Smooth muscle cell (in vitro differentiated cells): ENCODE data around the gene GOLGA6L26. TPM values are rescaled to one million over a fixed set of nuclear protein-coding genes. Genes with fewer than 3 reads are reported as not detected.
A peak's percentile ranks its signal among the peaks of the same experiment; 100 is the strongest.
"Not testable (repeated sequence)": the region's sequence is repeated elsewhere in the genome, so short reads cannot be mapped to it uniquely, and the experiment has no call there.

ENCODE experiments used
- DNase-seq: peaks from one replicate; lab custom pipeline; 2025; ENCODE audit not compliant: unreplicated experiment; lab: John Stamatoyannopoulos, UW
- H2AFZ ChIP-seq: fragments of 200-600 bp; sonication (generic); 2 replicates; pipeline ENCODE4 v1.6.0; 2016; ENCODE audit warnings: antibody characterized with exemption, low read depth, mild to moderate bottlenecking
- H3F3A ChIP-seq: fragments of 200-600 bp; sonication (generic); 2 replicates; pipeline ENCODE4 v1.6.0; 2017; ENCODE audit warnings: antibody characterized with exemption, low read depth
- H3K27ac ChIP-seq: fragments of 200-600 bp; sonication (generic); 2 replicates; pipeline ENCODE4 v1.5.1; 2016; ENCODE audit warnings: low read depth, mild to moderate bottlenecking
- H3K27me3 ChIP-seq: fragments of 200-600 bp; sonication (generic); 2 replicates; pipeline ENCODE4 v1.6.1; 2016; ENCODE audit warnings: low read depth, mild to moderate bottlenecking
- H3K36me3 ChIP-seq: fragments of 200-600 bp; sonication (generic); 2 replicates; pipeline ENCODE4 v1.5.1; 2016; ENCODE audit warnings: low read depth
- H3K4me1 ChIP-seq: fragments of 200-600 bp; sonication (generic); 2 replicates; pipeline ENCODE4 v1.5.1; 2016; ENCODE audit warnings: low read depth
- H3K4me2 ChIP-seq: fragments of 200-600 bp; sonication (generic); 2 replicates; pipeline ENCODE4 v1.6.0; 2016; ENCODE audit warnings: mild to moderate bottlenecking
- H3K4me3 ChIP-seq: fragments of 200-600 bp; sonication (generic); 2 replicates; pipeline ENCODE4 v1.5.1; 2016; ENCODE audit warnings: mild to moderate bottlenecking
- H3K79me2 ChIP-seq: fragments of 200-600 bp; sonication (generic); 2 replicates; pipeline ENCODE4 v1.6.0; 2016; ENCODE audit warnings: low read depth, mild to moderate bottlenecking
- H3K9ac ChIP-seq: fragments of 200-600 bp; sonication (generic); 2 replicates; pipeline ENCODE4 v1.6.0; 2016; ENCODE audit warnings: low read depth
- H3K9me3 ChIP-seq: fragments of 200-600 bp; sonication (generic); replicated peaks from 2 replicates; pipeline ENCODE4 v1.5.1; 2016; ENCODE audit warnings: low read depth
- H4K20me1 ChIP-seq: fragments of 200-600 bp; sonication (generic); 2 replicates; pipeline ENCODE4 v1.6.0; 2016; ENCODE audit warnings: low read depth
- WGBS: methylation state at CpG from one replicate; pipeline ENCODE4 v1.1.7; 2016; ENCODE audit warnings: low lambda C conversion rate; 5-methylcytosine and 5-hydroxymethylcytosine counted together
- polyA plus RNA-seq: library from polyadenylated mRNA; unstranded; fragments of >200 nt; fragmentation: Nextera tagmentation; extraction: Ambion mirVana; gene quantifications from 2 replicates; pipeline ENCODE4 v1.2.1, GENCODE V29; 2016
- small RNA-seq: library from RNA; depleted of rRNA; stranded (forward); fragments of <200 nt; gene quantifications from one replicate; pipeline ENCODE3, GENCODE V24; 2014
- total RNA-seq: library from RNA; depleted of rRNA; stranded (reverse); fragments of >200 nt; gene quantifications from 2 replicates; pipeline ENCODE4 v1.2.3, GENCODE V29; 2014

The GOLGA6L26 gene
- total and polyA plus RNA-seq, 2 experiments from 2014 or later = not detected

- not testable (repeated sequence) for H3K79me2 ChIP-seq, H3K27me3 ChIP-seq, H3K4me3 ChIP-seq, H3K36me3 ChIP-seq, H3K9ac ChIP-seq, DNase-seq, H3K9me3 ChIP-seq, H3K27ac ChIP-seq, H3F3A ChIP-seq, H3K4me2 ChIP-seq, H4K20me1 ChIP-seq, H3K4me1 ChIP-seq, H2AFZ ChIP-seq
- 97% methylated on average over 13 of the region's 13 CpGs for WGBS
Observed at GRCh38 chr15:23311233-23311632, 22.8 kb downstream of the GOLGA6L26 start.

- not testable (repeated sequence) for H3K4me2 ChIP-seq, H2AFZ ChIP-seq, H3K27me3 ChIP-seq, H3K27ac ChIP-seq, H3K4me3 ChIP-seq, H3F3A ChIP-seq, H3K9me3 ChIP-seq, H3K36me3 ChIP-seq, DNase-seq, H3K4me1 ChIP-seq, H4K20me1 ChIP-seq, H3K9ac ChIP-seq
- 91% methylated on average over 7 of the region's 7 CpGs for whole genome bisulfite sequencing
- peaks cover 18% of the 10 kb centered on the region for H3K79me2 ChIP-seq
Observed at GRCh38 chr15:23305921-23306320, 28.1 kb downstream of the GOLGA6L26 start.

- WGBS = 62% methylated on average over 4 of the region's 4 CpGs
- H3K4me3 ChIP-seq = peak overlapping the region; percentile 63
- not testable (repeated sequence) for H2AFZ ChIP-seq, DNase-seq, H3K27ac ChIP-seq, H3K9me3 ChIP-seq, H3K9ac ChIP-seq, H4K20me1 ChIP-seq, H3K4me1 ChIP-seq, H3K27me3 ChIP-seq, H3K36me3 ChIP-seq, H3F3A ChIP-seq
- peaks cover 18% of the 10 kb centered on the region for H3K79me2 ChIP-seq
- peak overlapping the region; percentile 83 for H3K4me2 ChIP-seq
Observed at GRCh38 chr15:23304805-23305204, 29.2 kb downstream of the GOLGA6L26 start.

DNA sequence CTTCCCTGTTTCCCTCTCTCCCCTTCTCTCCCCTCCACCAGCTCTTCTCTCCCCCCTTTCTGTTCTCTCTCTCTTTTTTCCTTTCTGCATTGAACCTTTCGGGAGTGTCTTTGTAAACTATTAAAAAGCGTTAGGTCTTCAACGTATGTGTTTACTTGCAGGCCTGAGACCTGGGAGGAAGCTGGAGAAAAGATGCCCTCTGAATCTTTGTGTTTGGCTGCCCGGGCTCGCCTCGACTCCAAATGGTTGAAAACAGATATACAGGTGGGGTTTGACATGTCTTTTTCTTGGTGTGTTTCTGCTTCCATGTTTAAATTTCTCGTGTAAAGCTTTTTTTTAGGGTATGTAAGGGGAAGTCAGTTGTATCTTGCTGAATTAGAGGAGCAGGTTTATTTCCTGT is 29.7 kb downstream of the GOLGA6L26 start:
- Histone ChIP-seq H3K4me2 (peak overlapping the region; percentile 83), H2AFZ (peak overlapping the region; percentile 62), H3K79me2 (peaks cover 18% of the 10 kb centered on the region), H3K4me3 (peak overlapping the region; percentile 63)
- H3K9me3 ChIP-seq, H3K27ac ChIP-seq, H3K27me3 ChIP-seq, H3F3A ChIP-seq, H3K36me3 ChIP-seq, H4K20me1 ChIP-seq, H3K4me1 ChIP-seq, DNase-seq, H3K9ac ChIP-seq: not testable (repeated sequence)
- WGBS = 35% methylated on average over 7 of the region's 7 CpGs

DNA sequence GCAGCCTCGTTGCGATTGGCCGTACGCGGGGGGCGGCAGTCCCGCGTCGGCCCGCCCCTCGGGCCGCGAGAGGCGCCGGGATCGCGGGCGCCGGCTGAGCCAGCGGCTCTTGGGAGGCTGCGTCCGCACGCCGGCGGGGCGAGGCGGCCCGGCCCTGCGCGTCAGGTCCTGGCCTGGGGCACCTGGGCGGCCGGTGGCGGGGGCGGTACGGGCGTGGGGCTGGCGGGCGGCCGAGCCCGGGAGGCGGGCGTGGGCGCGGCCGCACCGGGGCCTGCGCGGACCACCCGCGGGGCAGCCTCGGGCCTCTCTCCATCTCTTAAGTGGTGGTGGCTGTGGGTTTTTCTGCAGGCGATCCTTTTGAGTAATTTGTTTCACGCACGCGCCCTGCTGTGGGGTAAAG is 30.3 kb downstream of the GOLGA6L26 start:
- not testable (repeated sequence) for DNase-seq, H3K27ac ChIP-seq, H2AFZ ChIP-seq, H3F3A ChIP-seq, H3K9ac ChIP-seq, H3K9me3 ChIP-seq, H3K36me3 ChIP-seq, H4K20me1 ChIP-seq, H3K4me1 ChIP-seq, H3K27me3 ChIP-seq
- peaks cover 18% of the 10 kb centered on the region for H3K79me2 ChIP-seq
- H3K4me3 ChIP-seq = peak overlapping the region; percentile 63
- 44% methylated on average over 17 of the region's 55 CpGs for WGBS
- peak overlapping the region; percentile 83 for H3K4me2 ChIP-seq

DNA sequence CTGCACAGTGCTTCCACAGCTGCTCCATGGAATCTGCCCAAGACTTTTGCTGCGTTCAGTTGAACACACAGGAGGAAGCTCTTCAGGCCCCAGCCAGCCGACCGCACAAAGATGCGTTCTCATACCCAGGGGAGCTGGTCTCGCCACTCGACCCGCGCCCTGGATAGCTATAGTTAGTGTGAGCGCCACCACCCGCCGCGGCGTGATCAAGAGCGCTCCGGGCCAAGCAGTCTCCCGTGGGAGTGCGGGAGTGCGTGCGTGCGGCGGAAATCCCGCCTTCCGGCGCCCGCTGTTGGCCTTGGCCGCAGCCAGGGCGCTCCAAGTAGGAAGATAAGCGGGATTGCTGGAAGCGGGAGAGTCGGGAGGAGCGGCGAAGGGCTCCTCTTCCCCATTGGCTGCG is 30.8 kb downstream of the GOLGA6L26 start:
- no CpG with 5 or more reads among the region's 33 CpGs for WGBS
- not testable (repeated sequence) for H3K4me2 ChIP-seq, H3K4me3 ChIP-seq, H3K27ac ChIP-seq, H3K4me1 ChIP-seq, H3K9ac ChIP-seq, H3K27me3 ChIP-seq, H3K9me3 ChIP-seq, H3F3A ChIP-seq, H4K20me1 ChIP-seq, H2AFZ ChIP-seq, DNase-seq, H3K36me3 ChIP-seq
- H3K79me2 ChIP-seq = peaks cover 18% of the 10 kb centered on the region

Small RNAs within 50 kb of the gene (small RNA-seq; reads per million reads assigned to genes)
- not detected for gene RN7SL536P

Other genes with a start within 250 kb of the GOLGA6L26 start
- not detected in 2 replicates for gene GOLGA6L1, start 197.4 kb downstream of the GOLGA6L26 start, total RNA-seq
- not detected in 2 replicates for gene GOLGA6L1, start 197.4 kb downstream of the GOLGA6L26 start, polyA plus RNA-seq
- gene GOLGA8S, start 20.6 kb upstream of the GOLGA6L26 start, total RNA-seq = 0.18 TPM in 1 of 2 replicates, not detected in the other
- not detected in 2 replicates for gene GOLGA8S, start 20.6 kb upstream of the GOLGA6L26 start, polyA plus RNA-seq
- gene GOLGA6L2, start 113.0 kb upstream of the GOLGA6L26 start, total RNA-seq = not detected in 2 replicates
- not detected in 2 replicates for gene GOLGA6L2, start 113.0 kb upstream of the GOLGA6L26 start, polyA plus RNA-seq
- not detected in 2 replicates for gene MKRN3, start 231.5 kb upstream of the GOLGA6L26 start, total RNA-seq
- gene MKRN3, start 231.5 kb upstream of the GOLGA6L26 start, polyA plus RNA-seq = 0.07 TPM in 1 of 2 replicates, not detected in the other